Mesenteric fat pad (tissue), 1 donor: ENCODE measurements around the gene SNAI3. TPM values are rescaled to one million over a fixed set of nuclear protein-coding genes. Genes with fewer than 3 reads are reported as not detected.

Experiments used
- DNase-seq: peaks from one replicate; pipeline ENCODE4 v3.0.0-alpha.2; 2020; ENCODE audit warnings: low spot score
- total RNA-seq: library from RNA; stranded (reverse); fragmentation: NEBNext Ultra II Directional; extraction: Animal tissue kit (Norgen Biotek cat#: 25700); gene quantifications from one replicate; pipeline ENCODE4 v1.2.1, GENCODE V29; 2021
- donor health status: DM: yes; HTN: yes; CAD: no.

Gene SNAI3
- total RNA-seq, 1 donor from 2014 or later: 1.2 TPM

- DNase-seq: no peak
These were observed 34.1 kb downstream of the SNAI3 start for GRCh38 chr16:88651989-88652761.

DNA sequence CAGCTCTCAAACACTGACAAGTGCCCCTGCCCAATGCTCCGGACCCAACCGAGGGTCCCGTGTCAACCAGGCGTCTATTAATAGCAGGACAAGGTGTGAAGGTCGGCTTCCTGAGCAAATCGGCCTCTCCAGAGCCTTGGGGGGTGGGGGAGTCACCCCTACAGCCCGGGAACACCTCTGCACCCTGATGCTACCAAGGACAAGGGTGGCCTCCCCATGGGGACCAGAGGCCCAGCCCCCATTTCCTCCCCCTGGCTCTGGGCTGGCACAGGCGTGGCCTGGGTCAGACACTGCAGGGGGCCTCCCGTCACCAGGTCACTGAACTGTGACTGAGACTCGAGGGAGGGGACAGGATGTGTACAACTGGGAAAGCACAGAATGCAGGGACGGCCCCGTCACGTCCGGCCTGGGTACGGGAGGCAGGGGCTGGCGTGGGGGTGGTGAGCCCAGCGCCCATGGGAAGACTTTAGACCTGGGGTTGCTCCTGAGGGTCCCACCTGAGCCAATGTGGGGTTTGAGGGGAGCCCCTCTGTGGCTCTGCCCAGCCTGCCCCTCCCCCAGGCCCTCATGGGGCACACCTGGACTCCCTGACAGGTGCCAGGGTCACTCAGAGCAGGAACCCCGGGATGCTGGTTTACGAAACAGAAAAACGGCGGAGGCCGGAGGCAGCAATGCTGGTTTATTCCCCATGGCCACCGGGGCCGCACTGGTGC is 34.9 kb downstream of the SNAI3 start:
- no peak for DNase-seq

DNA sequence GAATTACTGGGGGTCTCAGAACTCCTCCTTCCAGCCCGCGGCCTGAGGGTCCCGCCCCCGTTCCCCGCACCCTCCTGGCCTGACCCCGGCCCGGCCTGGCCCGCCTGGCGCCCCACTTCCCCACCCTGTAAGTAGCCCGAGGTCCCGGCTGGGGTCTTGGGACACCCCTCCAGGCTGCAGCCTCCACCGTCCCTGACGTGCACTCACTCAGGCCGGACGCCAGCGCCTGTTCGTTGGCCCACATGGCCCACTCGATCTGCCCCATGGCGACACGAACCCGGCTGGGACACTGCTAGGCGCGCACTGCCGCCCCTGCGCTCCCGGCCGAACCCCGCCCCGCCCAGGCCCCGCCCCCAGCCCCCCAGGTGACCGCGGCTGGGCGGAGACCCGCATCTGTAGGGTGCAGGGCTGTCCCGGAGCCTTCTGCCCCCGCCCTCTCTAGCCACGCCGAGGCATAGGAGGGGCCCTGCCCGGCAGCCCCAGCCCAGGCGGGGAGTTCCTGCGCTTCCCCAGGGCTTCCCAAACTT is 35.5 kb downstream of the SNAI3 start, which contains the start of gene CYBA:
CYBA (minus strand) TSS at position 305 of the 527 bp plus-strand sequence; CDS start at position 265, 40 bp downstream.
- no peak for DNase-seq

- DNase-seq: no peak
These were observed 36.2 kb downstream of the SNAI3 start for GRCh38 chr16:88649924-88650748.

DNA sequence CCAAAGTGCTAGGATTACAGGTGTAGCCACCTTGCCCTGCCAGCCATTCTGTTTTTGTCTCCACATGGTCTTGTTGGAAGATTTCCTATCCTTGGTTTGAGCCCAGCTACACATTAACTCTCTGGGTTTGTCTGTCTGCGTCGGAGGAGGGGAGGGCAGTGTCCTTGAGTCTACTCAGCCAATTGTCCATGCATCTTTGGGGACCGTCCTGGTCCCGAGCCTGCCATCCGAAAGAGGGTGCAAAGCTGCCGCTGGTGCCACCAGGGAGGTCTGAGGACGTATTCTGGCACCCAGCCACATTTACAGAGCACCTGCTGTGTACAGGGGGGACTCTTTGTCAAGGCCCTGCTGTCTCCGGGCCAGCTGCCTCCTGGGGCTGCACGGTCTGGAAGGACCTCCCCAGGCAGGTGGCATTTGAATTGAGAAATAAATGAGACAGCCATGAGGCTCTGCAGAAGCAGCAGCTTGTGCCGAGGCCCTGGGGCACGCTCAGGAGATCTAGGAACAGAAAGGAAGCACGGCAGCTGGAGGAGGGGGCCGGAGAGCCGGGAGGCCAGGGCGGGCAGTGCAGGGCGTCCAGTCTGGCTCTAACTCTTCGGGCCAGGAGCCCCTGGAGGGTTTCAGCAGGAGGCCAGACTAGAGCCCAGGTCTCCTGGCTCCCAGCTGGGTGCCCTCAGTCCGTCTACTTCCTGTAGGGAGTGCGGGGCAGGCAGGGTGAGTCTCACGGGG is 36.9 kb downstream of the SNAI3 start:
- no peak for DNase-seq

DNA sequence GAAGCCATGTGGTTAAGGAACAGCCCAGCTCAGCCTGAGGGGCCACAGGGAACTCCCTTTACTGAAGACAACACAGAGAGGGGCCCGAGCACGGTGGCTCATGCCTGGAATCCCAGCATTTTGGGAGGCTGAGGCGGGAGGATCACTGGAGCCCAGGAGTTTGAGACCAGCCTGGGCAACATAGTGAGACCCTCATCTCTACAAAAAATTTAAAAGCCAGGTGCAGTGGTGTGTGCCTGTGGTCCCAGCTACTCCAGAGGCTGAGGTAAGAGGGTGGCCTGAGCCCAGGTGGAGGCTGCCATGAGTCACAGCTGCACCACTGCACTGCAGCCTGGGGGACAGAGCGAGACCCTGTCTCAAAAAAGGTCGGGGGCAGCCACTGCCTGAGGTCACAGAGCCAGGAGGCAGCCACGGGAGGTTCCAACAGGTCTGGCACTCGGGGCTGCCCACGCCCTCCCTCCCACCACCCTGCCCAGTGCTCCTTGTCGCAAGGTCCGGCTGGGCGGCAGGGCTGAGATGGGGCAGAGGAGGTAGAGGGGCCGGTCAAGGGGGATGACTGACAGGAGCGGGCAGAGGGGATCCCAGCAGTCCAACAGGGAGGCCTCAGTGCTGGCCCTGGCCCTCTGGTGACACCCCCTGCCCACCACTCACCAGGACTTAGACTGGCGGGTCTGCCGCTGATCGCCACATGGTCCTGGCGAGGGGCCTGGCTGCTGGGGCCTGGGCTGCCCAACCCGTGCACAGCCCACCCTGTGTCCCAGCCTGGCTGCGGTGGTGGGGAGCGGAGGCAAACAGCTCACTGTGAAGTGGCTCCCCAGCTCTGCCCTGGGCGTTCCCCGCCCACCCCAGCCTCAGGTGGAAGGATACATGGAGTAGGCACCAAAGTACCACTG is 38.9 kb downstream of the SNAI3 start:
- DNase-seq: no peak

- no peak for DNase-seq
These were observed 39.8 kb downstream of the SNAI3 start for GRCh38 chr16:88646345-88647034.

DNA sequence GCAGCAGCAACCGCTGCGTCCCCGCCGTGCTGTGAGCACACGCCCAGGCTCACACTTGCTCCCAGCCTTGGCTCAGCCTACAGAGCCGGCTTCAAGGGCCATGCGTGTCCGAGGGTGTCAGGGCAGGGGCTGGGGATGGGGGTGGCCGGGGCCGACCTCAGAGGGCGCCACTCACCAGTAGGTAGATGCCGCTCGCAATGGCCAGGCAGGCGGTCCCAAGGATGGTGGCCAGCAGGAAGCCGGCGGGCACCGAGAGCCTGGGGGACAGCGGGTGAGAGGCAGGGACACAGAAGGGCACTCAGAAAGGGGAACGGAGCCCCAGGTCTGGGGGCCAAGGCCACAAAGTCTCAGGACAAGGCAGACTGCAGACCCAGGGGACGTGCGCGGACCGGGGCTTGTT is 40.4 kb downstream of the SNAI3 start:
- DNase-seq: no peak

DNA sequence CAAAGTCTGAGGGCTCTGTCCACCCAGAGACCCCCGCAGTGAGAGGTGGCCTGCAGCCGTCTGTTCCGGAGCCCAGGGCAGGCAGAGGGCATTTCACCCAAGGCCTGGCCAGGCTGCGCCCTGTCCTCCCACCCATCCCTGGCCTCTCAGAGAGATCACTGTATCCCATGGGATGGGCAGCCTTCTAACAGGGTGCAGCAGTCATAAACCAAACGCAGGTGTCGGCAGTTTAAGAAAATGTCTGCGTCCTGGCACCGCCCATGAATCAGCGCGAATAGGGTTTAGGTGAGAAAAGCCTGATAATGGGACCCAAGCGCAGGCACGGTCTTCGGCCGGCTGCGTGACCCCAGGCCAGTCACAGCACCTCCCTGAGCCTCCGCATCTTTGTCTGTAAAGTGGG is 40.9 kb downstream of the SNAI3 start:
- DNase-seq: no peak

GRCh38 chr16:88643644-88643932 is 42.7 kb downstream of the SNAI3 start:
- no peak for DNase-seq

- DNase-seq: no peak
These were observed 43.2 kb downstream of the SNAI3 start for GRCh38 chr16:88642881-88643643.

DNA sequence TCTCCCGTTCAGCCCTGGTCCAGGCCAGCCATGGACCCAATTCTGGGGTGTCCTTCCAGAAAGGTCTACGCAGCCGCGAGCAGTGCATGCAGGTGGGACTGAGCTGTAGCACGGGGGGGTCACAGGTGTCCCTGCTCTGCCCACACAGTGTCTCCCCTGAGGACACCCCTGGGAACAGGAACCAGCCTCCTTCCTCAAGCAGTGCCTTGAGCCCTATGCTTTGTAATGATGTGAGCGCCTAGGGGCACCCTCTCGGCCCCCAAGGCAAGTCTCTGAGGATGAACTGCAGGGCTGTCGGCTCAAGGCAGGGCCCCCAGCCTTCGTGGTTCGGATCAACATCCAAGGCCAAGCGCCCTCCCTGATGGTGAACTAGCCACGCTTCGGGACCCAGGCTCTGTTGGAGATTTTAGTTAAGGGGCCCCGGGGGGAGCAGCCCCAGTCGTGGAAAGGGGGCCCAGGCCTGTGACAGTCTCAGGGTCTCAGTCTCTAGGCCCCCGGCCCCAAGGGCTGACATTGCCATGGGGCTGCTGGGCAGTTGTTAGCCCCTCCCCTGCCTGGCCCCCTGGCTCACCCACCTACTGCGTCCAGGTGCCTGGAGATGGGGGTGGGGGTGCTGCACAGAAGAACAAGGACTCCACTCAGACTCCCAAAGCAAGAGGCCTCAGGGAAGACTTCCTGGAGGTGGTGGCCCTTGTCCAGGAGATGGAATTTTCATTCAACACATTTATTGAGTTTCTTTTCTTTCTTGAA is 45.6 kb downstream of the SNAI3 start:
- DNase-seq: no peak

GRCh38 chr16:88640039-88640495 is 46.2 kb downstream of the SNAI3 start:
- DNase-seq: no peak

DNA sequence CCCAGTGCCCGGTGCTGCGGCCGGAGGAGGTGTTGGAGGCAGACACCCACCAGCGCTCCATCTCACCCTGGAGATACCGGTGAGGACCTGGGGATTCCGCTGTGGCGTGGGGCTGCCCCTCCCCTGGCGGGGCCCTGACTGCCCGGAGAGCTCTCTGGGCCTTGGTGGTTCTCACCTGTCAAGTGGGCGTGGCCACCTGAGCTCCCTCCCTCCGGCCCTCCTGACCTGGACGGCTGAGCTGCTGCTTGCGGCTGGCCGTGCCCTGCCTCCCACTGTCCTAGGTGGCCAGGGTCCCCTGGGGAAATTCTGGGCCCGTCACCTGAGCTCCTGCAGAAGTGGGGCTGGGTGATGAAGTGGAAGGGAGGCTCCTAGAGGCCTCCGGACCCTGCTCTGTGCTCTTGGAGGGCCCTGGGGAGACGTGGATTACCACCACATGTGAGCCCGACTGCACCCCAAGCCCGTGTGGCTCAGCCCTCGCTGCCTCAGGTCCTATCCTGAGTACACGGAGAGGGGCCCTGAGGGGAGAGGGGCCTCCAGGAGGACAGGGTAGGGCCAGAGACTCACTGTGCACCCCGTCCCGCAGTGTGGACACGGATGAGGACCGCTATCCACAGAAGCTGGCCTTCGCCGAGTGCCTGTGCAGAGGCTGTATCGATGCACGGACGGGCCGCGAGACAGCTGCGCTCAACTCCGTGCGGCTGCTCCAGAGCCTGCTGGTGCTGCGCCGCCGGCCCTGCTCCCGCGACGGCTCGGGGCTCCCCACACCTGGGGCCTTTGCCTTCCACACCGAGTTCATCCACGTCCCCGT is 46.9 kb downstream of the SNAI3 start:
- no peak for DNase-seq

GRCh38 chr16:88638323-88639230 is 47.7 kb downstream of the SNAI3 start, which contains the start of gene IL17C:
TSS of gene IL17C (plus strand) at chr16:88638572. CDS start at chr16:88638642, 70 bp downstream.
- DNase-seq: no peak
